Progenitor cell of endocrine pancreas (in vitro differentiated cells): Measurements from ENCODE around the gene ZNF28. TPM values are rescaled to one million over a fixed set of nuclear protein-coding genes. Genes with fewer than 3 reads are reported as not detected.
"Not testable (repeated sequence)": the region's sequence is repeated elsewhere in the genome, so short reads cannot be mapped to it uniquely, and the experiment has no call there.

Experiments used
- DNase-seq: peaks from one replicate; pipeline ENCODE4 v3.0.0; 2021; ENCODE audit warnings: low spot score; ENCODE audit not compliant: unreplicated experiment
- H3K27ac Mint-ChIP-seq: 2 replicates; pipeline ENCODE4 v1.8.0; 2021; ENCODE audit warnings: mild to moderate bottlenecking, moderate library complexity, mixed read lengths
- H3K27me3 Mint-ChIP-seq: 2 replicates; pipeline ENCODE4 v1.8.0; 2021; ENCODE audit warnings: mixed read lengths
- H3K36me3 Mint-ChIP-seq: 2 replicates; pipeline ENCODE4 v1.8.0; 2022; ENCODE audit warnings: mixed read lengths; ENCODE audit not compliant: insufficient read depth
- H3K4me1 Mint-ChIP-seq: 2 replicates; pipeline ENCODE4 v1.8.0; 2021; ENCODE audit warnings: low read depth, mixed read lengths
- H3K4me3 Mint-ChIP-seq: 2 replicates; pipeline ENCODE4 v1.8.0; 2021; ENCODE audit warnings: low read depth, mild to moderate bottlenecking, moderate library complexity, mixed read lengths
- H3K9me3 Mint-ChIP-seq: 2 replicates; pipeline ENCODE4 v1.8.0; 2021; ENCODE audit warnings: low read depth, mixed read lengths
- CTCF ChIP-seq: fragments of 200-600 bp; sonication (generic); IDR thresholded peaks from one replicate; pipeline ENCODE4 v1.5.0; 2021; ENCODE audit warnings: antibody characterized with exemption, mild to moderate bottlenecking; ENCODE audit not compliant: unreplicated experiment
- total RNA-seq: library from RNA; stranded (reverse); gene quantifications from 2 replicates; pipeline ENCODE4 v1.2.1, GENCODE V29; 2021

ZNF28 gene
- total RNA-seq, 1 donor from 2014 or later, result 29.4 TPM

- Mint-ChIP-seq H3K27ac (peak overlapping the region; percentile 95), H3K36me3 (peaks cover 2% of the 10 kb centered on the region), H3K4me3 (peak overlapping the region; percentile 93), H3K4me1 (peaks cover 12% of the 10 kb centered on the region), H3K27me3 (peaks cover 5% of the 10 kb centered on the region), H3K9me3 (no peaks in the 10 kb centered on the region)
- no peak for TF ChIP-seq CTCF
- DNase-seq, result peak; percentile 12
Measured at GRCh38 chr19:52786078-52786463, 35.4 kb downstream of the ZNF28 start.

GRCh38 chr19:52785506-52785905, 35.9 kb downstream of the ZNF28 start:
- Mint-ChIP-seq H3K9me3 (no peaks in the 10 kb centered on the region), H3K27me3 (peaks cover 5% of the 10 kb centered on the region), H3K27ac (no peak overlapping the region), H3K4me3 (peak overlapping the region; percentile 93), H3K4me1 (peaks cover 12% of the 10 kb centered on the region), H3K36me3 (peaks cover 4% of the 10 kb centered on the region)
- no peak for TF ChIP-seq CTCF
- no peak for DNase-seq

- H3K27ac Mint-ChIP-seq, DNase-seq, H3K9me3 Mint-ChIP-seq, H3K27me3 Mint-ChIP-seq, H3K36me3 Mint-ChIP-seq, H3K4me3 Mint-ChIP-seq: not testable (repeated sequence)
- peaks cover 13% of the 10 kb centered on the region for H3K4me1 Mint-ChIP-seq
Measured at GRCh38 chr19:52782864-52783263, 38.6 kb downstream of the ZNF28 start.

- H3K9me3 Mint-ChIP-seq, result no peaks in the 10 kb centered on the region
- H3K4me3 Mint-ChIP-seq, result no peak overlapping the region
- no peak for DNase-seq
- H3K27ac Mint-ChIP-seq, result no peak overlapping the region
- TF ChIP-seq CTCF, result no peak
- peaks cover 2% of the 10 kb centered on the region for H3K4me1 Mint-ChIP-seq
- H3K27me3 Mint-ChIP-seq, result no peaks in the 10 kb centered on the region
- peaks cover 13% of the 10 kb centered on the region for H3K36me3 Mint-ChIP-seq
Measured at GRCh38 chr19:52778811-52779210, 42.6 kb downstream of the ZNF28 start.

- not testable (repeated sequence) for H3K4me3 Mint-ChIP-seq, H3K4me1 Mint-ChIP-seq, DNase-seq, H3K36me3 Mint-ChIP-seq, H3K9me3 Mint-ChIP-seq, H3K27me3 Mint-ChIP-seq
- H3K27ac Mint-ChIP-seq, result peak overlapping the region; percentile 17
Measured at GRCh38 chr19:52756447-52756846, 65.0 kb downstream of the ZNF28 start.

- H3K4me3 Mint-ChIP-seq, result no peak overlapping the region
- H3K9me3 Mint-ChIP-seq, result peaks cover 2% of the 10 kb centered on the region
Measured at GRCh38 chr19:52749780-52750179, 71.7 kb downstream of the ZNF28 start.

More at GRCh38 chr19:52749780-52750179, 71.7 kb downstream of the ZNF28 start:
- Mint-ChIP-seq H3K4me1 (peaks cover 36% of the 10 kb centered on the region), H3K36me3 (peaks cover 3% of the 10 kb centered on the region), H3K27ac (no peak overlapping the region), H3K27me3 (no peaks in the 10 kb centered on the region)
- DNase-seq, result no peak
- no peak for TF ChIP-seq CTCF
